Keratinocyte (primary cell): ENCODE data around the gene ADRM1. TPM values are rescaled to one million over a fixed set of nuclear protein-coding genes. Genes with fewer than 3 reads are reported as not detected.
A peak's percentile ranks its signal among the peaks of the same experiment; 100 is the strongest.

Source experiments
- DNase-seq: peaks from one replicate; pipeline ENCODE4 v3.0.0-alpha.2; 2011; ENCODE audit warnings: low read depth, missing footprints, low spot score
- FAIRE-seq: peaks from 2 replicates; lab custom pipeline; 2011; peaks lifted over from hg19 to GRCh38; lab: Jason Lieb, UNC
- H2AFZ ChIP-seq: 2 replicates; pipeline ENCODE4 v1.6.0; 2012; ENCODE audit warnings: low read length, control low read depth, inconsistent platforms; ENCODE audit not compliant: control insufficient read depth
- H3K27ac ChIP-seq: 2 replicates; pipeline ENCODE4 v1.5.1; 2011; ENCODE audit warnings: low read length; ENCODE audit not compliant: control insufficient read depth, insufficient read depth
- H3K27me3 ChIP-seq: 3 replicates; pipeline ENCODE4 v1.6.0; 2011; ENCODE audit warnings: low read length; ENCODE audit not compliant: control insufficient read depth, insufficient read depth; ENCODE audit errors: extremely low read depth
- H3K36me3 ChIP-seq, 2 experiments: 2 replicates in 1 of 2; 3 replicates in 1 of 2; pipeline ENCODE4 v1.5.1; 2011; ENCODE audit warnings: low read length in 2 of 2, mild to moderate bottlenecking in 1 of 2; ENCODE audit not compliant: control insufficient read depth in 2 of 2, insufficient read depth in 2 of 2; ENCODE audit errors: extremely low read depth in 1 of 2
- H3K4me1 ChIP-seq: 3 replicates; pipeline ENCODE4 v1.5.1; 2011; ENCODE audit warnings: low read length; ENCODE audit not compliant: control insufficient read depth, insufficient read depth; ENCODE audit errors: extremely low read depth
- H3K4me2 ChIP-seq: 3 replicates; pipeline ENCODE4 v1.6.0; 2011; ENCODE audit warnings: low read depth, low read length; ENCODE audit not compliant: control insufficient read depth, insufficient read depth; ENCODE audit errors: extremely low read depth
- H3K4me3 ChIP-seq, 3 experiments: fragments of 200-600 bp in 1 of 3; sonication (generic) in 1 of 3; 2 replicates in 2 of 3; 3 replicates in 1 of 3; pipeline ENCODE4 v1.5.1; 2011 to 2016; ENCODE audit warnings: low read length in 3 of 3, mild to moderate bottlenecking in 3 of 3, control low read depth in 2 of 3, inconsistent platforms in 1 of 3, low read depth in 1 of 3, mixed read lengths in 1 of 3, mixed run types in 1 of 3, moderate library complexity in 1 of 3; ENCODE audit not compliant: control insufficient read depth in 2 of 3, insufficient read depth in 2 of 3; ENCODE audit errors: extremely low read depth in 1 of 3
- H3K79me2 ChIP-seq: 2 replicates; pipeline ENCODE4 v1.6.0; 2012; ENCODE audit warnings: low read length; ENCODE audit not compliant: control insufficient read depth, insufficient read depth
- H3K9ac ChIP-seq: 3 replicates; pipeline ENCODE4 v1.6.0; 2011; ENCODE audit warnings: low read length; ENCODE audit not compliant: control insufficient read depth, insufficient read depth; ENCODE audit errors: extremely low read depth
- H3K9me1 ChIP-seq: 3 replicates; pipeline ENCODE4 v1.6.0; 2011; ENCODE audit warnings: low read length; ENCODE audit not compliant: control insufficient read depth, insufficient read depth; ENCODE audit errors: extremely low read depth
- H3K9me3 ChIP-seq: 2 replicates; pipeline ENCODE4 v1.5.1; 2012; ENCODE audit warnings: low read depth, low read length; ENCODE audit not compliant: control insufficient read depth
- H4K20me1 ChIP-seq: 3 replicates; pipeline ENCODE4 v1.6.0; 2011; ENCODE audit warnings: low read length; ENCODE audit not compliant: control insufficient read depth, insufficient read depth; ENCODE audit errors: extremely low read depth
- EZH2 ChIP-seq: IDR thresholded peaks from one replicate; pipeline ENCODE4 v1.6.1; 2012; ENCODE audit warnings: inconsistent platforms, mild to moderate bottlenecking, low read length, moderate library complexity
- dilution Hi-C: fragments of 300-500 bp; cut with MboI; formaldehyde crosslinking; loops from one replicate; pipeline ENCODE4 v1.7.0; 2020; ENCODE audit warnings: low sequenced_read_pairs; ENCODE audit not compliant: extremely low pct_ligation_motif_present
- polyA plus RNA-seq, 5 experiments: library from polyadenylated mRNA; depleted of rRNA in 3 of 5; stranded (reverse) in 3 of 5; stranded (forward) in 1 of 5; unstranded in 1 of 5; fragments of >200 nt; gene quantifications; 1 replicate in 1 of 5; 2 replicates in 3 of 5; 3 replicates in 1 of 5; pipeline versions ENCODE4 v1.2.1 to v1.2.3, GENCODE V29; 2011 to 2012; ENCODE audit warnings: missing spikeins in 2 of 5, low read depth in 1 of 5, low replicate concordance in 1 of 5
- TF ChIP-seq, protein P1 (sequence below), 3 experiments: IDR thresholded peaks in 1 of 3; conservative IDR thresholded peaks in 1 of 3; optimal IDR thresholded peaks in 1 of 3; 2 replicates in 2 of 3; 3 replicates in 1 of 3; pipeline versions ENCODE3 to v1.5.1; 2011; ENCODE audit warnings: low read length in 3 of 3, mild to moderate bottlenecking in 3 of 3, moderate library complexity in 2 of 3, control low read depth in 1 of 3, inconsistent platforms in 1 of 3; ENCODE audit not compliant: insufficient read depth in 2 of 3; ENCODE audit errors: extremely low read depth in 1 of 3

ADRM1 gene
- polyA plus RNA-seq, 1 donor (not counting 4 experiments of a cell fraction or from before 2014, with no cell fraction given), result 91.4 TPM

DNA sequence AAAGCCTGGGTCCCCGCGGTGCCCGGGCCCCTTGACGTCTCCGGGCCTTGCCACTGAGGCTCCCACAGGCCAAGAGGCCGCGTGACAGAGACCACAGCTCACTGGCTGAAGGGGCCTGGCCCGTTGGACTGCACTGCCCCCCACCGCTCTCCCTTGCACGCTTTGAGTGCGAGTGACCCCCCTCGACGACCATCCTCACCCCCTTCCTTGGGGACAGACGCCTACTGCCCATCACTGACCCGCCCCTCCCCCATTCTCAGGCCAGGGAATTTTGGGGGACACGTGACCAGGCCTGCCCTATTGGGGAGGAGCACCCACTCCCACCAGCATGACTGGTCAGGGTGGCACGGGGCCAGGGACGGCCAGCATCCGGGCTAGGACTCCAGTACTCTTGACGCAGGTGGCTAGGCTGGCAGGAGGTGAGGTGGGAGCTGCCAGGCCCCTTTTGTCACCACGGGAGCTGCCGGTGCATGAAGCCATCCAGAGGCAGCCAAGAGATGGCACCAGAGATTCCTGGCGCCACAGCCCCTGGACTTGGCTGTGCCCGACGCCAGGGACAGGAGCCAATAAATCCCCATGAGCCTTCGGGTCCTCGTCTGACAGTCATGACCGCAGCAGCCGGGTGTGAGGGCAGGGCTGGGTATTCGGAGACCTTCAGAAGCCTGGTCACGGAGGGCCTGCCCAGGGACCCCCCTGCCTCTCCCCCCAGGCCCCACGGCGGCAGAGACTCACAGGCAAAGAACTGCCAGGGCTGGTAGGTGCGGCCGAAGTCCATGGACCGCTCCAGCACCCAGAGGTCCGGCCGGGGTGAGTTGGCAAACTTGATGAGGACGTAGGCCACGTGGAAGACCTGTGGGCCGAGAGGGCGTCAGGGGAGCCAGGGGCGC is 49.8 kb downstream of the ADRM1 start:
- no peak overlapping the region for H3K4me3 ChIP-seq
- H3K4me1 ChIP-seq, result peaks cover 75% of the 10 kb centered on the region
- H3K27ac ChIP-seq, result no peak overlapping the region
- DNase-seq (no peak), FAIRE-seq (no peak)
- H4K20me1 ChIP-seq, result no peaks in the 10 kb centered on the region
- no peak overlapping the region for H2AFZ ChIP-seq
- H3K9ac ChIP-seq, result peak overlapping the region; percentile 43
- dilution Hi-C loops, result no loop called here
- TF ChIP-seq, protein P1, sequence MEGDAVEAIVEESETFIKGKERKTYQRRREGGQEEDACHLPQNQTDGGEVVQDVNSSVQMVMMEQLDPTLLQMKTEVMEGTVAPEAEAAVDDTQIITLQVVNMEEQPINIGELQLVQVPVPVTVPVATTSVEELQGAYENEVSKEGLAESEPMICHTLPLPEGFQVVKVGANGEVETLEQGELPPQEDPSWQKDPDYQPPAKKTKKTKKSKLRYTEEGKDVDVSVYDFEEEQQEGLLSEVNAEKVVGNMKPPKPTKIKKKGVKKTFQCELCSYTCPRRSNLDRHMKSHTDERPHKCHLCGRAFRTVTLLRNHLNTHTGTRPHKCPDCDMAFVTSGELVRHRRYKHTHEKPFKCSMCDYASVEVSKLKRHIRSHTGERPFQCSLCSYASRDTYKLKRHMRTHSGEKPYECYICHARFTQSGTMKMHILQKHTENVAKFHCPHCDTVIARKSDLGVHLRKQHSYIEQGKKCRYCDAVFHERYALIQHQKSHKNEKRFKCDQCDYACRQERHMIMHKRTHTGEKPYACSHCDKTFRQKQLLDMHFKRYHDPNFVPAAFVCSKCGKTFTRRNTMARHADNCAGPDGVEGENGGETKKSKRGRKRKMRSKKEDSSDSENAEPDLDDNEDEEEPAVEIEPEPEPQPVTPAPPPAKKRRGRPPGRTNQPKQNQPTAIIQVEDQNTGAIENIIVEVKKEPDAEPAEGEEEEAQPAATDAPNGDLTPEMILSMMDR (optimal IDR thresholded peaks at IDR 0.05 in 1 of 3, IDR thresholded peaks at IDR 0.05 in 1 of 3, conservative IDR thresholded peaks at IDR 0.05 in 1 of 3; ENCODE audit: extremely low read depth in 1 of 3, insufficient read depth in 2 of 3, low read length in 3 of 3), result peak; percentile 28 to 58 (median 39)
- no peak for TF ChIP-seq EZH2
- H3K4me2 ChIP-seq, result no peak overlapping the region
- no peaks in the 10 kb centered on the region for H3K9me1 ChIP-seq
- no peaks in the 10 kb centered on the region for H3K27me3 ChIP-seq
- H3K79me2 ChIP-seq, result peaks cover 40% of the 10 kb centered on the region
- peaks cover 7 to 23% of the 10 kb centered on the region in 2 experiments for H3K36me3 ChIP-seq
- H3K9me3 ChIP-seq, result no peaks in the 10 kb centered on the region

- TF ChIP-seq, protein P1 (optimal IDR thresholded peaks at IDR 0.05 in 1 of 3, IDR thresholded peaks at IDR 0.05 in 1 of 3, conservative IDR thresholded peaks at IDR 0.05 in 1 of 3; ENCODE audit: extremely low read depth in 1 of 3, insufficient read depth in 2 of 3, low read length in 3 of 3), result no peak
- no peak for TF ChIP-seq EZH2
- Histone ChIP-seq H3K9me3 (no peaks in the 10 kb centered on the region), H4K20me1 (peaks cover 7% of the 10 kb centered on the region), H3K4me3 (no peak overlapping the region), H3K4me1 (peaks cover 83% of the 10 kb centered on the region), H3K36me3 (peaks cover 7 to 18% of the 10 kb centered on the region in 2 experiments), H3K79me2 (peaks cover 48% of the 10 kb centered on the region), H3K27ac (no peak overlapping the region), H3K27me3 (no peaks in the 10 kb centered on the region), H3K9ac (peak overlapping the region; percentile 43), H3K9me1 (no peaks in the 10 kb centered on the region), H2AFZ (no peak overlapping the region), H3K4me2 (no peak overlapping the region)
- no peak for DNase-seq
- no peak for FAIRE-seq
- dilution Hi-C loops, result no loop called here
These were observed 50.7 kb downstream of the ADRM1 start for GRCh38 chr20:62353289-62354030.
